ENCODE data around the gene PCOLCE2.

GRCh38 chr3:142839831-142840230 lies 49.1 kb downstream of the PCOLCE2 start:
- TF ChIP-seq, protein P1, sequence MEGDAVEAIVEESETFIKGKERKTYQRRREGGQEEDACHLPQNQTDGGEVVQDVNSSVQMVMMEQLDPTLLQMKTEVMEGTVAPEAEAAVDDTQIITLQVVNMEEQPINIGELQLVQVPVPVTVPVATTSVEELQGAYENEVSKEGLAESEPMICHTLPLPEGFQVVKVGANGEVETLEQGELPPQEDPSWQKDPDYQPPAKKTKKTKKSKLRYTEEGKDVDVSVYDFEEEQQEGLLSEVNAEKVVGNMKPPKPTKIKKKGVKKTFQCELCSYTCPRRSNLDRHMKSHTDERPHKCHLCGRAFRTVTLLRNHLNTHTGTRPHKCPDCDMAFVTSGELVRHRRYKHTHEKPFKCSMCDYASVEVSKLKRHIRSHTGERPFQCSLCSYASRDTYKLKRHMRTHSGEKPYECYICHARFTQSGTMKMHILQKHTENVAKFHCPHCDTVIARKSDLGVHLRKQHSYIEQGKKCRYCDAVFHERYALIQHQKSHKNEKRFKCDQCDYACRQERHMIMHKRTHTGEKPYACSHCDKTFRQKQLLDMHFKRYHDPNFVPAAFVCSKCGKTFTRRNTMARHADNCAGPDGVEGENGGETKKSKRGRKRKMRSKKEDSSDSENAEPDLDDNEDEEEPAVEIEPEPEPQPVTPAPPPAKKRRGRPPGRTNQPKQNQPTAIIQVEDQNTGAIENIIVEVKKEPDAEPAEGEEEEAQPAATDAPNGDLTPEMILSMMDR (IDR thresholded peaks at IDR 0.05), result no peak
- no peak for TF ChIP-seq POLR2A (IDR thresholded peaks at IDR 0.05)
